WTC11 (cell line): Measurements from ENCODE around the gene AIG1.

ENCODE experiments used
- CREM ChIP-seq: sonication (generic); formaldehyde crosslinking; IDR thresholded peaks from 2 replicates; pipeline ENCODE4 v1.8.1; 2022; ENCODE audit warnings: mild to moderate bottlenecking, missing genetic modification reagents, moderate library complexity
- OVOL2 ChIP-seq: fragments of 250-450 bp; sonication (Bioruptor Pico); IDR thresholded peaks from 2 replicates; pipeline ENCODE4 v1.9.0; 2021; ENCODE audit warnings: mild to moderate bottlenecking, borderline replicate concordance
- ZNF138 ChIP-seq: sonication (generic); formaldehyde crosslinking; conservative IDR thresholded peaks from 2 replicates; pipeline ENCODE4 v1.8.1; 2022; ENCODE audit warnings: mild to moderate bottlenecking, moderate library complexity, missing genetic modification reagents
- TF ChIP-seq, protein P1 (sequence below): fragments of 200-600 bp; IDR thresholded peaks from 2 replicates; pipeline ENCODE4 v1.8.0; 2022; ENCODE audit warnings: antibody characterized with exemption
- TF ChIP-seq, protein P2 (sequence below): sonication (generic); formaldehyde crosslinking; IDR thresholded peaks from 2 replicates; pipeline ENCODE4 v1.8.1; 2022; ENCODE audit warnings: mild to moderate bottlenecking, moderate library complexity, missing genetic modification reagents

GRCh38 chr6:143349530-143349929, 288.8 kb downstream of the AIG1 start:
- TF ChIP-seq, protein P1, sequence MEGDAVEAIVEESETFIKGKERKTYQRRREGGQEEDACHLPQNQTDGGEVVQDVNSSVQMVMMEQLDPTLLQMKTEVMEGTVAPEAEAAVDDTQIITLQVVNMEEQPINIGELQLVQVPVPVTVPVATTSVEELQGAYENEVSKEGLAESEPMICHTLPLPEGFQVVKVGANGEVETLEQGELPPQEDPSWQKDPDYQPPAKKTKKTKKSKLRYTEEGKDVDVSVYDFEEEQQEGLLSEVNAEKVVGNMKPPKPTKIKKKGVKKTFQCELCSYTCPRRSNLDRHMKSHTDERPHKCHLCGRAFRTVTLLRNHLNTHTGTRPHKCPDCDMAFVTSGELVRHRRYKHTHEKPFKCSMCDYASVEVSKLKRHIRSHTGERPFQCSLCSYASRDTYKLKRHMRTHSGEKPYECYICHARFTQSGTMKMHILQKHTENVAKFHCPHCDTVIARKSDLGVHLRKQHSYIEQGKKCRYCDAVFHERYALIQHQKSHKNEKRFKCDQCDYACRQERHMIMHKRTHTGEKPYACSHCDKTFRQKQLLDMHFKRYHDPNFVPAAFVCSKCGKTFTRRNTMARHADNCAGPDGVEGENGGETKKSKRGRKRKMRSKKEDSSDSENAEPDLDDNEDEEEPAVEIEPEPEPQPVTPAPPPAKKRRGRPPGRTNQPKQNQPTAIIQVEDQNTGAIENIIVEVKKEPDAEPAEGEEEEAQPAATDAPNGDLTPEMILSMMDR, result no peak
- TF ChIP-seq CREM (CRISPR knock-in tag), result no peak
- TF ChIP-seq, protein P2, sequence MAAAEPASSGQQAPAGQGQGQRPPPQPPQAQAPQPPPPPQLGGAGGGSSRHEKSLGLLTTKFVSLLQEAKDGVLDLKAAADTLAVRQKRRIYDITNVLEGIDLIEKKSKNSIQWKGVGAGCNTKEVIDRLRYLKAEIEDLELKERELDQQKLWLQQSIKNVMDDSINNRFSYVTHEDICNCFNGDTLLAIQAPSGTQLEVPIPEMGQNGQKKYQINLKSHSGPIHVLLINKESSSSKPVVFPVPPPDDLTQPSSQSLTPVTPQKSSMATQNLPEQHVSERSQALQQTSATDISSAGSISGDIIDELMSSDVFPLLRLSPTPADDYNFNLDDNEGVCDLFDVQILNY (CRISPR knock-in tag), result no peak
- no peak for TF ChIP-seq OVOL2 (CRISPR knock-in tag)
- TF ChIP-seq ZNF138 (CRISPR knock-in tag), result no peak
